Ovary (tissue), 9 donors: Measurements from ENCODE around the gene GAS6. TPM values are rescaled to one million over a fixed set of nuclear protein-coding genes. Genes with fewer than 3 reads are reported as not detected.

Source experiments
- DNase-seq, 5 donors: peaks; one replicate each; pipeline ENCODE4 v3.0.0-alpha.2; 2019 to 2020
- H3K27ac ChIP-seq, 2 donors: fragments of 200-600 bp; one replicate each; pipeline versions ENCODE4 v1.5.1 to v1.8.0; 2019 to 2022
- H3K27me3 ChIP-seq: fragments of 200-600 bp; one replicate; pipeline ENCODE4 v1.8.0; 2022
- H3K36me3 ChIP-seq: fragments of 200-600 bp; sonication (generic); one replicate; pipeline ENCODE4 v1.5.1; 2019
- H3K4me1 ChIP-seq: one replicate; pipeline ENCODE4 v1.8.1; 2013; ENCODE audit warnings: mild to moderate bottlenecking, moderate library complexity; ENCODE audit not compliant: insufficient read depth
- H3K4me3 ChIP-seq: fragments of 200-600 bp; sonication (generic); one replicate; pipeline ENCODE4 v1.5.1; 2017
- H3K9me3 ChIP-seq, 2 donors: fragments of 200-600 bp in 1 of 2; sonication (generic) in 1 of 2; one replicate each; pipeline versions ENCODE4 v1.5.1 to v1.8.1; 2013 to 2019; ENCODE audit warnings: mild to moderate bottlenecking in 1 of 2, moderate library complexity in 1 of 2
- CTCF ChIP-seq, 3 donors: fragments of 450-650 bp in 2 of 3; fragments of 200-600 bp in 1 of 3; IDR thresholded peaks; one replicate each; pipeline versions ENCODE4 v1.5.1 to v1.8.0; 2016 to 2022; ENCODE audit warnings: antibody characterized with exemption in 3 of 3, mild to moderate bottlenecking in 1 of 3
- EP300 ChIP-seq: sonication (generic); formaldehyde crosslinking; IDR thresholded peaks from one replicate; pipeline ENCODE4 v1.6.1; 2017; ENCODE audit warnings: antibody characterized with exemption
- POLR2A ChIP-seq: fragments of 450-650 bp; IDR thresholded peaks from one replicate; pipeline ENCODE4 v1.6.1; 2017; ENCODE audit warnings: antibody characterized with exemption, mild to moderate bottlenecking, moderate library complexity
- WGBS, 3 donors: extraction: QIAGEN DNeasy Blood & Tissue Kit in 1 of 3; methylation state at CpG; one replicate each; pipeline versions ENCODE4 v1.1.5 to v1.1.7; 2013 to 2017; 5-methylcytosine and 5-hydroxymethylcytosine counted together
- intact Hi-C, 4 donors: fragments of 100-400 bp; cut with DNase I; formaldehyde crosslinking; loops; one replicate each; pipeline versions ENCODE4 v1.11.0 to v1.15.1; 2022 to 2023
- polyA plus RNA-seq, 2 donors: library from polyadenylated mRNA; stranded (reverse); fragments of 200-250 nt in 1 of 2; fragments of 350-450 nt in 1 of 2; fragmentation: Illumina TruSeq in 1 of 2; extraction: RNeasy Lipid Tissue Mini Kit (QIAGEN cat#74804) in 1 of 2; gene quantifications; one replicate each; pipeline ENCODE4 v1.2.3, GENCODE V29; 2013 to 2014
- total RNA-seq, 7 donors: library from RNA; depleted of rRNA in 2 of 7; stranded (reverse); fragments of >200 nt in 2 of 7; fragmentation: NEBNext Ultra II Directional in 3 of 7; extraction: Animal tissue kit (Norgen Biotek cat#: 25700) in 3 of 7; gene quantifications; one replicate each; pipeline versions ENCODE4 v1.1.0 to v1.2.4, GENCODE V29; 2016 to 2023
- donor health status: DM: no; HTN: no; CAD: no; lungs with moderate emphysema.
- donor health status: DM: no; HTN: no; CAD: no.
- donor health status: Bipolar disorder and iron deficiency.
- donor health status: DM: yes; HTN: yes; CAD: no.
- donor health status: DM: no; HTN: no; CAD: no.
- donor health status: DM: yes; HTN: yes; CAD: no.

GAS6 gene
- total and polyA plus RNA-seq, 9 donors = 44.9 to 336 (median 143) TPM

GRCh38 chr13:113845723-113846635, 17.9 kb downstream of the GAS6 start:
- Histone ChIP-seq H3K27me3 (no peaks in the 10 kb centered on the region), H3K9me3 (no peaks in the 10 kb centered on the region), H3K36me3 (no peaks in the 10 kb centered on the region), H3K27ac (no peak overlapping the region), H3K4me1 (no peaks in the 10 kb centered on the region), H3K4me3 (no peak overlapping the region)
- no peak for TF ChIP-seq EP300
- no peak for TF ChIP-seq CTCF (IDR thresholded peaks at IDR 0.05)
- no peak for TF ChIP-seq POLR2A
- DNase-seq = peak in 1 of 5 donors; percentile 15
- 83 to 90% (median 84%) methylated on average over 30 of the region's 30 CpGs for WGBS, 3 donors
- intact Hi-C loops = no loop called here

- intact Hi-C loops = no loop called here
- peak in 2 of 5 donors; percentile 16 to 30 for DNase-seq
- no peak for TF ChIP-seq POLR2A
- no peak overlapping the region for H3K27ac ChIP-seq
- no peaks in the 10 kb centered on the region for H3K4me1 ChIP-seq
- no peaks in the 10 kb centered on the region for H3K36me3 ChIP-seq
- H3K27me3 ChIP-seq = no peaks in the 10 kb centered on the region
- WGBS, 3 donors = 86 to 93% (median 90%) methylated on average over 13 of the region's 13 CpGs
- H3K4me3 ChIP-seq = no peak overlapping the region
- no peaks in the 10 kb centered on the region for H3K9me3 ChIP-seq
These were observed 18.8 kb downstream of the GAS6 start for GRCh38 chr13:113845055-113845454.

- Histone ChIP-seq H3K4me1 (peaks cover 1% of the 10 kb centered on the region), H3K27ac (no peak overlapping the region), H3K4me3 (no peak overlapping the region), H3K36me3 (no peaks in the 10 kb centered on the region), H3K9me3 (no peaks in the 10 kb centered on the region), H3K27me3 (no peaks in the 10 kb centered on the region)
- TF ChIP-seq POLR2A (no peak), CTCF (IDR thresholded peaks at IDR 0.05) (no peak), EP300 (no peak)
- intact Hi-C loops = no loop called here
- 79 to 85% (median 80%) methylated on average over 23 to 26 of the region's 26 CpGs for WGBS, 3 donors
- DNase-seq = peak in 2 of 5 donors; percentile 11 to 29
These were observed 19.9 kb downstream of the GAS6 start for GRCh38 chr13:113843864-113844556.

GRCh38 chr13:113843063-113843654, 20.7 kb downstream of the GAS6 start:
- H3K36me3 ChIP-seq = no peaks in the 10 kb centered on the region
- TF ChIP-seq EP300 (no peak), CTCF (IDR thresholded peaks at IDR 0.05) (no peak), POLR2A (no peak)
- peak in 2 of 5 donors; percentile 17 to 28 for DNase-seq
- peaks cover 10% of the 10 kb centered on the region for H3K4me1 ChIP-seq
- no peak overlapping the region for H3K4me3 ChIP-seq
- 92 to 95% (median 94%) methylated on average over 30 of the region's 30 CpGs for whole genome bisulfite sequencing, 3 donors
- no peaks in the 10 kb centered on the region for H3K27me3 ChIP-seq
- intact Hi-C loops = no loop called here
- no peak overlapping the region for H3K27ac ChIP-seq
- no peaks in the 10 kb centered on the region for H3K9me3 ChIP-seq
